NOMO-1 treated with DMSO at 0.1 percent for 48 hours (cell line): ENCODE results near the gene MAFB.
A peak's percentile ranks its signal among the peaks of the same experiment; 100 is the strongest.
"Not testable (repeated sequence)": the region's sequence is repeated elsewhere in the genome, so short reads cannot be mapped to it uniquely, and the experiment has no call there.

Experiments
- DNase-seq: peaks from one replicate; lab custom pipeline; 2025; ENCODE audit not compliant: unreplicated experiment; lab: John Stamatoyannopoulos, UW

MAFB gene

GRCh38 chr20:40689100-40689942 lies at the start of gene MAFB:
MAFB (minus strand) TSS chr20:40689236; CDS start chr20:40688850, 386 bp downstream.
- peak; percentile 78 for DNase-seq

GRCh38 chr20:40736468-40736867 lies 47.4 kb upstream of the MAFB start:
- not testable (repeated sequence) for DNase-seq

- no peak for DNase-seq
These were observed 40.0 kb upstream of the MAFB start for GRCh38 chr20:40728996-40729395.

- no peak for DNase-seq
These were observed 39.4 kb upstream of the MAFB start for GRCh38 chr20:40728470-40728869.

- no peak for DNase-seq
These were observed 38.9 kb upstream of the MAFB start for GRCh38 chr20:40727960-40728359.

- no peak for DNase-seq
These were observed 37.7 kb upstream of the MAFB start for GRCh38 chr20:40726776-40727175.

GRCh38 chr20:40724566-40724965 lies 35.5 kb upstream of the MAFB start:
- DNase-seq: no peak

GRCh38 chr20:40720826-40721225 lies 31.8 kb upstream of the MAFB start:
- DNase-seq: no peak

- DNase-seq: no peak
These were observed 31.1 kb upstream of the MAFB start for GRCh38 chr20:40720099-40720498.

- peak; percentile 75 for DNase-seq
These were observed 30.1 kb upstream of the MAFB start for GRCh38 chr20:40718982-40719729.

- DNase-seq: no peak
These were observed 29.4 kb upstream of the MAFB start for GRCh38 chr20:40718214-40718977.

- no peak for DNase-seq
These were observed 28.4 kb upstream of the MAFB start for GRCh38 chr20:40717343-40717865.

- DNase-seq: no peak
These were observed 26.5 kb upstream of the MAFB start for GRCh38 chr20:40715491-40715890.

- no peak for DNase-seq
These were observed 25.9 kb upstream of the MAFB start for GRCh38 chr20:40714916-40715315.

- DNase-seq: no peak
These were observed 25.1 kb upstream of the MAFB start for GRCh38 chr20:40714109-40714508.

- DNase-seq: no peak
These were observed 24.5 kb upstream of the MAFB start for GRCh38 chr20:40713508-40713907.

- no peak for DNase-seq
These were observed 22.0 kb upstream of the MAFB start for GRCh38 chr20:40711079-40711478.

- DNase-seq: no peak
These were observed 21.6 kb upstream of the MAFB start for GRCh38 chr20:40710603-40711002.

- no peak for DNase-seq
These were observed 18.0 kb upstream of the MAFB start for GRCh38 chr20:40706977-40707582.

- DNase-seq: no peak
These were observed 16.4 kb upstream of the MAFB start for GRCh38 chr20:40705413-40705812.

- DNase-seq: no peak
These were observed 15.8 kb upstream of the MAFB start for GRCh38 chr20:40704828-40705227.
